WTC11 (cell line): ENCODE results near the gene EPHA2. TPM values are rescaled to one million over a fixed set of nuclear protein-coding genes. Genes with fewer than 3 reads are reported as not detected.

Experiments used
- ATAC-seq: fragments of 200-7000 bp; cut with Tn5 transposase; 2 replicates; pipeline ENCODE4 v1.10.0; 2021; ENCODE audit warnings: mild to moderate bottlenecking, moderate library complexity
- CTCF ChIA-PET: fragments of 300-600 bp; sonication (Branson Sonifier 250); formaldehyde crosslinking; loops from one replicate; lab custom pipeline; 2021; ENCODE audit warnings: antibody characterized with exemption; lab: Charles Lee
- POLR2A ChIA-PET: fragments of 350-600 bp; sonication (Branson Sonifier 250); formaldehyde crosslinking; loops from one replicate; lab custom pipeline; 2021; ENCODE audit warnings: antibody characterized with exemption; lab: Charles Lee
- DNase-seq: peaks from one replicate; pipeline ENCODE4 v3.0.0; 2021; ENCODE audit warnings: low spot score
- H3K27ac Mint-ChIP-seq: 2 replicates; pipeline ENCODE4 v1.8.0; 2021; ENCODE audit warnings: mixed read lengths
- H3K27me3 Mint-ChIP-seq: 2 replicates; pipeline ENCODE4 v1.8.0; 2021; ENCODE audit warnings: low read depth, mild to moderate bottlenecking, moderate library complexity, mixed read lengths
- H3K36me3 Mint-ChIP-seq: 2 replicates; pipeline ENCODE4 v1.8.0; 2021; ENCODE audit warnings: mixed read lengths
- H3K4me1 Mint-ChIP-seq: 2 replicates; pipeline ENCODE4 v1.8.0; 2022; ENCODE audit warnings: mixed read lengths
- H3K4me3 Mint-ChIP-seq: 2 replicates; pipeline ENCODE4 v1.8.0; 2021; ENCODE audit warnings: mild to moderate bottlenecking, moderate library complexity, mixed read lengths
- H3K9me3 Mint-ChIP-seq: 2 replicates; pipeline ENCODE4 v1.8.0; 2021; ENCODE audit warnings: mixed read lengths
- ATF1 ChIP-seq: sonication (generic); formaldehyde crosslinking; IDR thresholded peaks from 2 replicates; pipeline ENCODE4 v1.8.1; 2023; ENCODE audit warnings: mild to moderate bottlenecking, moderate library complexity, missing genetic modification reagents
- ETV6 ChIP-seq: sonication (generic); formaldehyde crosslinking; IDR thresholded peaks from 2 replicates; pipeline ENCODE4 v1.8.1; 2022; ENCODE audit warnings: mild to moderate bottlenecking, missing genetic modification reagents
- FOXK1 ChIP-seq: sonication (generic); formaldehyde crosslinking; IDR thresholded peaks from 2 replicates; pipeline ENCODE4 v1.8.0; 2022; ENCODE audit warnings: mild to moderate bottlenecking, moderate library complexity, missing genetic modification reagents
- KAT7 ChIP-seq: sonication (generic); formaldehyde crosslinking; IDR thresholded peaks from 2 replicates; pipeline ENCODE4 v1.8.1; 2023; ENCODE audit warnings: missing genetic modification reagents, mild to moderate bottlenecking, borderline replicate concordance
- NFE2L1 ChIP-seq: sonication (generic); formaldehyde crosslinking; IDR thresholded peaks from 2 replicates; pipeline ENCODE4 v1.8.1; 2023; ENCODE audit warnings: missing genetic modification reagents
- SP1 ChIP-seq: sonication (generic); formaldehyde crosslinking; conservative IDR thresholded peaks from 2 replicates; pipeline ENCODE4 v1.8.1; 2022; ENCODE audit warnings: missing genetic modification reagents
- TEAD1 ChIP-seq: sonication (generic); formaldehyde crosslinking; IDR thresholded peaks from 2 replicates; pipeline ENCODE4 v1.8.0; 2022; ENCODE audit warnings: mild to moderate bottlenecking, missing genetic modification reagents
- total RNA-seq: library from RNA; stranded (reverse); gene quantifications from 3 replicates; pipeline ENCODE4 v1.2.3, GENCODE V29; 2021
- TF ChIP-seq, protein P1 (sequence below): fragments of 200-600 bp; IDR thresholded peaks from 2 replicates; pipeline ENCODE4 v1.8.0; 2022; ENCODE audit warnings: antibody characterized with exemption
- TF ChIP-seq, protein P2 (sequence below): sonication (generic); formaldehyde crosslinking; IDR thresholded peaks from 2 replicates; pipeline ENCODE4 v1.8.1; 2023; ENCODE audit warnings: mild to moderate bottlenecking, missing genetic modification reagents, borderline replicate concordance
- TF ChIP-seq, protein P3 (sequence below): sonication (generic); formaldehyde crosslinking; conservative IDR thresholded peaks from 2 replicates; pipeline ENCODE4 v1.8.1; 2023; ENCODE audit warnings: mild to moderate bottlenecking, low read depth, missing genetic modification reagents, moderate library complexity
- TF ChIP-seq, protein P4 (sequence below): sonication (generic); formaldehyde crosslinking; IDR thresholded peaks from 2 replicates; pipeline ENCODE4 v1.8.0; 2022; ENCODE audit warnings: missing genetic modification reagents

The EPHA2 gene
- total RNA-seq, 1 experiment from 2014 or later: 44.4 TPM

DNA sequence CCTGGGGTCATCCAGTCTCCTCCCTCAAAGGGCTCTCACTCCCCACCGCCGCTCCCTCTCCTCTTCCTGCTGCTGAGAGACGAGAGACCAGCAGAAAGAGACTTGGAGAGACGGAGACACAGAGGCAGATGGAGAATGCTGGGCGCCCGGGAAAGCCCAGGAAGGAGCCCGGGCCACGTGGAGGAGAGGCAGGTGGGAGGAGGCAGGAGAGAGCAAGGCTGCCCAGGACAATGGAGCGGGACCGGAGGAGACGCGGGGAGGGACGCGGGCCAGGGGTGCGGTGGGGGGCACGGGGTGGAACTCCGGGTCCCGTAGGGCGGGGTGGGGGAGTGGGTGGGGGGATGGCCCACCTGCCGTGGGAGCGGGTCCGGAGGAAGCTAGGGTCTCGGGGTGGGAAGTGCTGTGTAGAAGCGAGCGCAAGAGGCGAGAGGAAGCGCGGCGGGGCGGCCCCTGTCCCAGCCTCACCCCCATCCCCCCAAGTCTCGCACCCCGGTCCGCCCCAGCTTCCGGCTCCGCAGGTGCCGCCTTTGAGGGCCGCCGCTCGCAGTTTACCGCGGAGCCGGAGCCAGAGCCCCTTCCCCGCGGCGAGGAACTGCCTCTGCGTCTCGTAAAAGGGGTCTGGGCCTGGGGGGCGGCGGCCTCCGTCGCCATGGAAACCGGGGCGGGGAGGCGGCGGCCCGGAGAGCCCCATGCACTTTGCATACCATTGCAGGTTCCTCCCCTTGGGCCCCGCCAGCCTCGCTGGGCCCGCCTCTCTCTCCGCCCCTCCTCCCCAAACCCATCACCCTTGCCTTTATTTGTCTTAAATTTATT is 11.7 kb upstream of the EPHA2 start (continued):
- TF ChIP-seq, protein P1, sequence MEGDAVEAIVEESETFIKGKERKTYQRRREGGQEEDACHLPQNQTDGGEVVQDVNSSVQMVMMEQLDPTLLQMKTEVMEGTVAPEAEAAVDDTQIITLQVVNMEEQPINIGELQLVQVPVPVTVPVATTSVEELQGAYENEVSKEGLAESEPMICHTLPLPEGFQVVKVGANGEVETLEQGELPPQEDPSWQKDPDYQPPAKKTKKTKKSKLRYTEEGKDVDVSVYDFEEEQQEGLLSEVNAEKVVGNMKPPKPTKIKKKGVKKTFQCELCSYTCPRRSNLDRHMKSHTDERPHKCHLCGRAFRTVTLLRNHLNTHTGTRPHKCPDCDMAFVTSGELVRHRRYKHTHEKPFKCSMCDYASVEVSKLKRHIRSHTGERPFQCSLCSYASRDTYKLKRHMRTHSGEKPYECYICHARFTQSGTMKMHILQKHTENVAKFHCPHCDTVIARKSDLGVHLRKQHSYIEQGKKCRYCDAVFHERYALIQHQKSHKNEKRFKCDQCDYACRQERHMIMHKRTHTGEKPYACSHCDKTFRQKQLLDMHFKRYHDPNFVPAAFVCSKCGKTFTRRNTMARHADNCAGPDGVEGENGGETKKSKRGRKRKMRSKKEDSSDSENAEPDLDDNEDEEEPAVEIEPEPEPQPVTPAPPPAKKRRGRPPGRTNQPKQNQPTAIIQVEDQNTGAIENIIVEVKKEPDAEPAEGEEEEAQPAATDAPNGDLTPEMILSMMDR: no peak
- no peak for TF ChIP-seq ATF1 (CRISPR knock-in tag)
- TF ChIP-seq, protein P2, sequence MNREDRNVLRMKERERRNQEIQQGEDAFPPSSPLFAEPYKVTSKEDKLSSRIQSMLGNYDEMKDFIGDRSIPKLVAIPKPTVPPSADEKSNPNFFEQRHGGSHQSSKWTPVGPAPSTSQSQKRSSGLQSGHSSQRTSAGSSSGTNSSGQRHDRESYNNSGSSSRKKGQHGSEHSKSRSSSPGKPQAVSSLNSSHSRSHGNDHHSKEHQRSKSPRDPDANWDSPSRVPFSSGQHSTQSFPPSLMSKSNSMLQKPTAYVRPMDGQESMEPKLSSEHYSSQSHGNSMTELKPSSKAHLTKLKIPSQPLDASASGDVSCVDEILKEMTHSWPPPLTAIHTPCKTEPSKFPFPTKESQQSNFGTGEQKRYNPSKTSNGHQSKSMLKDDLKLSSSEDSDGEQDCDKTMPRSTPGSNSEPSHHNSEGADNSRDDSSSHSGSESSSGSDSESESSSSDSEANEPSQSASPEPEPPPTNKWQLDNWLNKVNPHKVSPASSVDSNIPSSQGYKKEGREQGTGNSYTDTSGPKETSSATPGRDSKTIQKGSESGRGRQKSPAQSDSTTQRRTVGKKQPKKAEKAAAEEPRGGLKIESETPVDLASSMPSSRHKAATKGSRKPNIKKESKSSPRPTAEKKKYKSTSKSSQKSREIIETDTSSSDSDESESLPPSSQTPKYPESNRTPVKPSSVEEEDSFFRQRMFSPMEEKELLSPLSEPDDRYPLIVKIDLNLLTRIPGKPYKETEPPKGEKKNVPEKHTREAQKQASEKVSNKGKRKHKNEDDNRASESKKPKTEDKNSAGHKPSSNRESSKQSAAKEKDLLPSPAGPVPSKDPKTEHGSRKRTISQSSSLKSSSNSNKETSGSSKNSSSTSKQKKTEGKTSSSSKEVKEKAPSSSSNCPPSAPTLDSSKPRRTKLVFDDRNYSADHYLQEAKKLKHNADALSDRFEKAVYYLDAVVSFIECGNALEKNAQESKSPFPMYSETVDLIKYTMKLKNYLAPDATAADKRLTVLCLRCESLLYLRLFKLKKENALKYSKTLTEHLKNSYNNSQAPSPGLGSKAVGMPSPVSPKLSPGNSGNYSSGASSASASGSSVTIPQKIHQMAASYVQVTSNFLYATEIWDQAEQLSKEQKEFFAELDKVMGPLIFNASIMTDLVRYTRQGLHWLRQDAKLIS: no peak
- TF ChIP-seq FOXK1 (CRISPR knock-in tag): no peak
- TF ChIP-seq ETV6: no peak
- TF ChIP-seq SP1: peak; percentile 62; the same call in 1 of the 2 replicates
- TF ChIP-seq, protein P3, sequence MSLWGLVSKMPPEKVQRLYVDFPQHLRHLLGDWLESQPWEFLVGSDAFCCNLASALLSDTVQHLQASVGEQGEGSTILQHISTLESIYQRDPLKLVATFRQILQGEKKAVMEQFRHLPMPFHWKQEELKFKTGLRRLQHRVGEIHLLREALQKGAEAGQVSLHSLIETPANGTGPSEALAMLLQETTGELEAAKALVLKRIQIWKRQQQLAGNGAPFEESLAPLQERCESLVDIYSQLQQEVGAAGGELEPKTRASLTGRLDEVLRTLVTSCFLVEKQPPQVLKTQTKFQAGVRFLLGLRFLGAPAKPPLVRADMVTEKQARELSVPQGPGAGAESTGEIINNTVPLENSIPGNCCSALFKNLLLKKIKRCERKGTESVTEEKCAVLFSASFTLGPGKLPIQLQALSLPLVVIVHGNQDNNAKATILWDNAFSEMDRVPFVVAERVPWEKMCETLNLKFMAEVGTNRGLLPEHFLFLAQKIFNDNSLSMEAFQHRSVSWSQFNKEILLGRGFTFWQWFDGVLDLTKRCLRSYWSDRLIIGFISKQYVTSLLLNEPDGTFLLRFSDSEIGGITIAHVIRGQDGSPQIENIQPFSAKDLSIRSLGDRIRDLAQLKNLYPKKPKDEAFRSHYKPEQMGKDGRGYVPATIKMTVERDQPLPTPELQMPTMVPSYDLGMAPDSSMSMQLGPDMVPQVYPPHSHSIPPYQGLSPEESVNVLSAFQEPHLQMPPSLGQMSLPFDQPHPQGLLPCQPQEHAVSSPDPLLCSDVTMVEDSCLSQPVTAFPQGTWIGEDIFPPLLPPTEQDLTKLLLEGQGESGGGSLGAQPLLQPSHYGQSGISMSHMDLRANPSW (CRISPR knock-in tag): no peak
- TF ChIP-seq KAT7: no peak
- 0 out of 2 replicates have a peak, but pooled peaks have one; percentile 41 for TF ChIP-seq TEAD1 (CRISPR knock-in tag)
- TF ChIP-seq NFE2L1: no peak

DNA sequence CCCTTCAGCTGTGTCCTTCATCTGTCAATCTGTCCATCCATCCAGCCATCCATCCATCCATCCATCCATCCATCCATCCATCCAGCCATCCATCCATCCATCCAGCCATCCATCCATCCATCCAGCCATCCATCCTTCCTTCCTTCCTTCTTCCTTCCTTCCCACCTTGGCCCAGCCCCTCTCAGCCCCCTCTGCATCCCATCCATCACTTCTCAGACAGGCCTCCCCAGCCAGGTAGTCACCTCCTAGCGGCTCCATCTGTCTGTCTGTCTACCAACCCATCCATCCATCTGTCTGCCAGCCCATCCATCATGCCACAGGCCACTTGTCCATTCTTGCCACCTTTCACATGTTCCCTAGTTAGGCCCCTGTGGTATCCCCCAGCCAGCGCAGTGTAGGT is 10.2 kb upstream of the EPHA2 start:
- Mint-ChIP-seq H3K27me3 (peaks cover 7% of the 10 kb centered on the region; the same call in 1 of the 2 replicates), H3K9me3 (no peaks in the 10 kb centered on the region), H3K27ac (no peak overlapping the region), H3K4me1 (peaks cover 59% of the 10 kb centered on the region), H3K4me3 (no peak overlapping the region), H3K36me3 (no peaks in the 10 kb centered on the region)
- ATAC-seq (no peak), DNase-seq (no peak)
- ChIA-PET POLR2A (no interaction called here), CTCF (interaction anchor here (4.3 kb wide), 1 partner anchor 84 kb away, joined by 28 read pairs; no protein-coding TSS in a partner anchor)
- TF ChIP-seq, protein P4, sequence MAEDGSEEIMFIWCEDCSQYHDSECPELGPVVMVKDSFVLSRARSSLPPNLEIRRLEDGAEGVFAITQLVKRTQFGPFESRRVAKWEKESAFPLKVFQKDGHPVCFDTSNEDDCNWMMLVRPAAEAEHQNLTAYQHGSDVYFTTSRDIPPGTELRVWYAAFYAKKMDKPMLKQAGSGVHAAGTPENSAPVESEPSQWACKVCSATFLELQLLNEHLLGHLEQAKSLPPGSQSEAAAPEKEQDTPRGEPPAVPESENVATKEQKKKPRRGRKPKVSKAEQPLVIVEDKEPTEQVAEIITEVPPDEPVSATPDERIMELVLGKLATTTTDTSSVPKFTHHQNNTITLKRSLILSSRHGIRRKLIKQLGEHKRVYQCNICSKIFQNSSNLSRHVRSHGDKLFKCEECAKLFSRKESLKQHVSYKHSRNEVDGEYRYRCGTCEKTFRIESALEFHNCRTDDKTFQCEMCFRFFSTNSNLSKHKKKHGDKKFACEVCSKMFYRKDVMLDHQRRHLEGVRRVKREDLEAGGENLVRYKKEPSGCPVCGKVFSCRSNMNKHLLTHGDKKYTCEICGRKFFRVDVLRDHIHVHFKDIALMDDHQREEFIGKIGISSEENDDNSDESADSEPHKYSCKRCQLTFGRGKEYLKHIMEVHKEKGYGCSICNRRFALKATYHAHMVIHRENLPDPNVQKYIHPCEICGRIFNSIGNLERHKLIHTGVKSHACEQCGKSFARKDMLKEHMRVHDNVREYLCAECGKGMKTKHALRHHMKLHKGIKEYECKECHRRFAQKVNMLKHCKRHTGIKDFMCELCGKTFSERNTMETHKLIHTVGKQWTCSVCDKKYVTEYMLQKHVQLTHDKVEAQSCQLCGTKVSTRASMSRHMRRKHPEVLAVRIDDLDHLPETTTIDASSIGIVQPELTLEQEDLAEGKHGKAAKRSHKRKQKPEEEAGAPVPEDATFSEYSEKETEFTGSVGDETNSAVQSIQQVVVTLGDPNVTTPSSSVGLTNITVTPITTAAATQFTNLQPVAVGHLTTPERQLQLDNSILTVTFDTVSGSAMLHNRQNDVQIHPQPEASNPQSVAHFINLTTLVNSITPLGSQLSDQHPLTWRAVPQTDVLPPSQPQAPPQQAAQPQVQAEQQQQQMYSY (CRISPR knock-in tag): no peak
